MM.1S (cell line): ENCODE measurements around the gene STK4.

Experiments used
- DNase-seq: peaks from one replicate; pipeline ENCODE4 v3.0.0-alpha.2; 2015
- H2AFZ ChIP-seq: fragments of 300-600 bp; sonication (generic); 2 replicates; pipeline ENCODE4 v1.6.0; 2016; ENCODE audit warnings: antibody characterized with exemption, low read length
- H3F3A ChIP-seq: fragments of 300-600 bp; sonication (generic); 2 replicates; pipeline ENCODE4 v1.6.1; 2016; ENCODE audit warnings: mild to moderate bottlenecking, antibody characterized with exemption, low read length, moderate library complexity, mixed read lengths; ENCODE audit not compliant: insufficient read depth
- H3K27ac ChIP-seq: fragments of 300-600 bp; sonication (generic); 2 replicates; pipeline ENCODE4 v1.5.1; 2016; ENCODE audit warnings: mild to moderate bottlenecking, low read length
- H3K27me3 ChIP-seq: fragments of 300-600 bp; sonication (generic); replicated peaks from 2 replicates; pipeline ENCODE4 v1.6.0; 2016; ENCODE audit warnings: low read length; ENCODE audit not compliant: insufficient read depth
- H3K36me3 ChIP-seq: fragments of 300-600 bp; sonication (generic); replicated peaks from 2 replicates; pipeline ENCODE4 v1.6.1; 2016; ENCODE audit warnings: mild to moderate bottlenecking, low read length, mixed read lengths; ENCODE audit not compliant: insufficient read depth
- H3K4me1 ChIP-seq: fragments of 300-600 bp; sonication (generic); 2 replicates; pipeline ENCODE4 v1.6.1; 2016; ENCODE audit warnings: low read length, mixed read lengths
- H3K4me2 ChIP-seq: fragments of 300-600 bp; sonication (generic); 2 replicates; pipeline ENCODE4 v1.6.0; 2016; ENCODE audit warnings: low read depth, low read length
- H3K4me3 ChIP-seq: fragments of 300-600 bp; sonication (generic); 2 replicates; pipeline ENCODE4 v1.5.1; 2016; ENCODE audit warnings: low read length, mixed read lengths
- H3K79me2 ChIP-seq: fragments of 300-600 bp; sonication (generic); 2 replicates; pipeline ENCODE4 v1.6.1; 2016; ENCODE audit warnings: mixed run types, low read length, mixed read lengths
- H3K9ac ChIP-seq: fragments of 300-600 bp; sonication (generic); 2 replicates; pipeline ENCODE4 v1.6.1; 2016; ENCODE audit warnings: low read length, mixed read lengths
- H3K9me2 ChIP-seq: fragments of 300-600 bp; sonication (generic); replicated peaks from 2 replicates; pipeline ENCODE4 v1.6.1; 2016; ENCODE audit warnings: mild to moderate bottlenecking, low read length, mixed read lengths; ENCODE audit not compliant: insufficient read depth
- H3K9me3 ChIP-seq: fragments of 300-600 bp; sonication (generic); replicated peaks from 2 replicates; pipeline ENCODE4 v1.6.1; 2016; ENCODE audit warnings: mild to moderate bottlenecking, low read length, mixed read lengths; ENCODE audit not compliant: insufficient read depth
- H4K20me1 ChIP-seq: fragments of 300-600 bp; sonication (generic); 2 replicates; pipeline ENCODE4 v1.6.1; 2016; ENCODE audit warnings: mild to moderate bottlenecking, low read length, moderate library complexity, mixed read lengths; ENCODE audit not compliant: insufficient read depth
- EZH2 ChIP-seq: fragments of 300-600 bp; sonication (generic); optimal IDR thresholded peaks from 2 replicates; pipeline ENCODE3; 2017; ENCODE audit warnings: low read depth, mild to moderate bottlenecking, antibody characterized with exemption, low read length, mixed read lengths
- EZH2phosphoT487 ChIP-seq: fragments of 300-600 bp; sonication (generic); IDR thresholded peaks from 2 replicates; pipeline ENCODE4 v1.6.1; 2018; ENCODE audit warnings: antibody characterized with exemption, low read length
- TF ChIP-seq, protein P1 (sequence below): fragments of 300-600 bp; sonication (generic); IDR thresholded peaks from 2 replicates; pipeline ENCODE4 v1.5.1; 2016; ENCODE audit warnings: antibody characterized with exemption, low read length, mixed read lengths

Gene STK4

DNA sequence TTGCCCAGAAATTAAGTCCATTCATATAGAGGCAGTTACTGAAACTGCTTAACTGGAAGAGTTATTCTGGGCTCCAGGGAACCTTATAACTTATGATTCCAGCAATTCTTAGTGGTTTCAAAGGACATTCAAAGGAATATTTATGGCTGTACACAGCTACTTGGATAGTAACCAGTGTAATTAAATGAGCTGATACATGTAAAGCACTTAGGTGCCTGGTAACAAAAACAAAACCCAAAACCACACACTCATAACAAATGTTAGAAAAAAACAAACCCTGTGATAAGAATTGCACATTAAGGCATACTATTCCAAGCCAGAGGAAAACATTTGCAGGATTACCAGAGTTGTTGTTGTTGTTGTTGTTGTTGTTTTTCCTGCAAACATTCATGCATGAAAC, 51.5 kb downstream of the STK4 start:
- no peaks in the 10 kb centered on the region for H3K27me3 ChIP-seq
- no peaks in the 10 kb centered on the region for H3F3A ChIP-seq
- no peak overlapping the region for H3K4me2 ChIP-seq
- no peaks in the 10 kb centered on the region for H3K9me2 ChIP-seq
- H3K9ac ChIP-seq, result no peak overlapping the region
- no peak overlapping the region for H3K27ac ChIP-seq
- no peak overlapping the region for H2AFZ ChIP-seq
- H3K79me2 ChIP-seq, result peaks cover 92% of the 10 kb centered on the region
- H3K4me3 ChIP-seq, result no peak overlapping the region
- peaks cover 25% of the 10 kb centered on the region for H3K36me3 ChIP-seq
- no peaks in the 10 kb centered on the region for H4K20me1 ChIP-seq
- no peak for DNase-seq
- no peaks in the 10 kb centered on the region for H3K9me3 ChIP-seq
- 0 out of 2 replicates have a peak, but pooled peaks cover 3% of the 10 kb centered on the region for H3K4me1 ChIP-seq
- TF ChIP-seq EZH2, result no peak
- TF ChIP-seq, protein P1, sequence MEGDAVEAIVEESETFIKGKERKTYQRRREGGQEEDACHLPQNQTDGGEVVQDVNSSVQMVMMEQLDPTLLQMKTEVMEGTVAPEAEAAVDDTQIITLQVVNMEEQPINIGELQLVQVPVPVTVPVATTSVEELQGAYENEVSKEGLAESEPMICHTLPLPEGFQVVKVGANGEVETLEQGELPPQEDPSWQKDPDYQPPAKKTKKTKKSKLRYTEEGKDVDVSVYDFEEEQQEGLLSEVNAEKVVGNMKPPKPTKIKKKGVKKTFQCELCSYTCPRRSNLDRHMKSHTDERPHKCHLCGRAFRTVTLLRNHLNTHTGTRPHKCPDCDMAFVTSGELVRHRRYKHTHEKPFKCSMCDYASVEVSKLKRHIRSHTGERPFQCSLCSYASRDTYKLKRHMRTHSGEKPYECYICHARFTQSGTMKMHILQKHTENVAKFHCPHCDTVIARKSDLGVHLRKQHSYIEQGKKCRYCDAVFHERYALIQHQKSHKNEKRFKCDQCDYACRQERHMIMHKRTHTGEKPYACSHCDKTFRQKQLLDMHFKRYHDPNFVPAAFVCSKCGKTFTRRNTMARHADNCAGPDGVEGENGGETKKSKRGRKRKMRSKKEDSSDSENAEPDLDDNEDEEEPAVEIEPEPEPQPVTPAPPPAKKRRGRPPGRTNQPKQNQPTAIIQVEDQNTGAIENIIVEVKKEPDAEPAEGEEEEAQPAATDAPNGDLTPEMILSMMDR, result no peak

DNA sequence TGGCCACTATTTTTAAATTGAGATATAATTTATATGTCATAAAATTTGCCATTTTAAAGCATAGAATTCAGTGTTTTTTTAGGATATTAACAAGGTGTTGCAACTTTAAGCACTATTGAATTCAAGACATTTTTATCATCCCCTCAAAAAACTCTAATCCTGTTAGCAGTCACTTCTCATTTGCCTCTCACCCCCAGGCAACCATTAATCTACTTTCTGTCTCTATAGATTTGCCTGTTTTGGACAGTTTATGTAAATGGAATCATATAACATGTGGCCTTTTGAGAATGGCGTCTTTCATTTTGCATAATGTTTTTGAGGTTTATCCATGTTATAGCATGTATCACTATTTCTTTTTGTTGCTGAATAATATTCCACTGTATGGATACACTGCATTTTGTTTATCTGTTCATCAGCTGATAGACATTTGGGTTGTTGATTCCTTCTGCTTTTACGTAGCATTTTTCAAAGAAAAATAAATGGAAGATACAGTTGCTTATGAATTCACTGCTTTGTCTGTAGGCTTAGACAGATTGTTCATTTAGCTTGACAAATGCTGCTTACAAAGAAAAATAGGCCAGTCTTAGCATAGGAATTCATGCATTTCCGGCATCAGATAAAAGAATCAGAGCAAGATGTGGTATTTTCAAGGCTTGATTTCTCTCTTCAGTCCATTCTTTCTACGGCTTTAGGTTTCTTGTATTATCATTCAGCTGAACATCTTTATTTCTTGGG, 52.9 kb downstream of the STK4 start:
- no peak overlapping the region for H3K27ac ChIP-seq
- H3K4me2 ChIP-seq, result no peak overlapping the region
- no peak overlapping the region for H2AFZ ChIP-seq
- peaks cover 31% of the 10 kb centered on the region for H3K36me3 ChIP-seq
- H3K9ac ChIP-seq, result no peak overlapping the region
- TF ChIP-seq, protein P1, result no peak
- DNase-seq, result no peak
- no peaks in the 10 kb centered on the region for H3K27me3 ChIP-seq
- H3K4me1 ChIP-seq, result 0 out of 2 replicates have a peak, but pooled peaks cover 3% of the 10 kb centered on the region
- peaks cover 92% of the 10 kb centered on the region for H3K79me2 ChIP-seq
- no peaks in the 10 kb centered on the region for H3K9me3 ChIP-seq
- no peaks in the 10 kb centered on the region for H4K20me1 ChIP-seq
- no peaks in the 10 kb centered on the region for H3F3A ChIP-seq
- no peak overlapping the region for H3K4me3 ChIP-seq
- no peaks in the 10 kb centered on the region for H3K9me2 ChIP-seq

DNA sequence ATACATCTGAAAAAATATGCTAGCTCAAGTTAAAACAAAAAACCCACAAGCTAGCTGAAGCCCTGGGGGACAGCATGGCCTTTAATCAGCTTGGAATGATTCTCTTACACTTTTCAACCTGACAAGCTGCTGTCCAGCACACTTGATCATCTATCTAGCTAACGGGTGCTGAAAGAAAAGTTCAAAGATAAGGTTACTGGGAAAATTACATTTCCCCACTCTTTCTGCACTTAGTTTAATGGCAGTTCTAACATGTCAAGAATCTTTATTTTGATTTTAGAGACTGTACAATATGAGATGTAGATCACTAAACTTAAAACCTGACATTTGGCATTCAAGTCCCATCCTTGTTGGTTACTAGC, 53.4 kb downstream of the STK4 start:
- peaks cover 29% of the 10 kb centered on the region for H3K36me3 ChIP-seq
- TF ChIP-seq, protein P1, result no peak
- TF ChIP-seq EZH2phosphoT487 (no peak), EZH2 (no peak)
- H3K9me2 ChIP-seq, result no peaks in the 10 kb centered on the region
- H3K9ac ChIP-seq, result no peak overlapping the region
- no peak overlapping the region for H3K27ac ChIP-seq
- 0 out of 2 replicates have a peak, but pooled peaks cover 3% of the 10 kb centered on the region for H3K4me1 ChIP-seq
- no peak overlapping the region for H3K4me2 ChIP-seq
- no peak overlapping the region for H3K4me3 ChIP-seq
- H4K20me1 ChIP-seq, result no peaks in the 10 kb centered on the region
- H2AFZ ChIP-seq, result no peak overlapping the region
- no peaks in the 10 kb centered on the region for H3F3A ChIP-seq
- H3K79me2 ChIP-seq, result peaks cover 93% of the 10 kb centered on the region
- DNase-seq, result no peak
- H3K27me3 ChIP-seq, result no peaks in the 10 kb centered on the region
- H3K9me3 ChIP-seq, result no peaks in the 10 kb centered on the region
